Prostate gland (tissue), 2 donors: ENCODE results near the gene KCTD21.

Experiments
- POLR2A ChIP-seq: fragments of 450-650 bp; IDR thresholded peaks from one replicate; pipeline ENCODE4 v1.6.1; 2016; ENCODE audit warnings: antibody characterized with exemption, mild to moderate bottlenecking
- POLR2AphosphoS5 ChIP-seq: sonication (generic); formaldehyde crosslinking; IDR thresholded peaks from one replicate; pipeline ENCODE4 v1.6.1; 2017; ENCODE audit warnings: antibody characterized with exemption
- TF ChIP-seq, protein P1 (sequence below), 4 experiments: fragments of 200-600 bp in 2 of 4; fragments of 450-650 bp in 2 of 4; sonication (generic) in 2 of 4; IDR thresholded peaks; 1 replicate in 3 of 4; 2 replicates in 1 of 4; pipeline ENCODE4 v1.5.1; 2016 to 2019; ENCODE audit warnings: antibody characterized with exemption in 4 of 4, mild to moderate bottlenecking in 2 of 4, moderate library complexity in 2 of 4

DNA sequence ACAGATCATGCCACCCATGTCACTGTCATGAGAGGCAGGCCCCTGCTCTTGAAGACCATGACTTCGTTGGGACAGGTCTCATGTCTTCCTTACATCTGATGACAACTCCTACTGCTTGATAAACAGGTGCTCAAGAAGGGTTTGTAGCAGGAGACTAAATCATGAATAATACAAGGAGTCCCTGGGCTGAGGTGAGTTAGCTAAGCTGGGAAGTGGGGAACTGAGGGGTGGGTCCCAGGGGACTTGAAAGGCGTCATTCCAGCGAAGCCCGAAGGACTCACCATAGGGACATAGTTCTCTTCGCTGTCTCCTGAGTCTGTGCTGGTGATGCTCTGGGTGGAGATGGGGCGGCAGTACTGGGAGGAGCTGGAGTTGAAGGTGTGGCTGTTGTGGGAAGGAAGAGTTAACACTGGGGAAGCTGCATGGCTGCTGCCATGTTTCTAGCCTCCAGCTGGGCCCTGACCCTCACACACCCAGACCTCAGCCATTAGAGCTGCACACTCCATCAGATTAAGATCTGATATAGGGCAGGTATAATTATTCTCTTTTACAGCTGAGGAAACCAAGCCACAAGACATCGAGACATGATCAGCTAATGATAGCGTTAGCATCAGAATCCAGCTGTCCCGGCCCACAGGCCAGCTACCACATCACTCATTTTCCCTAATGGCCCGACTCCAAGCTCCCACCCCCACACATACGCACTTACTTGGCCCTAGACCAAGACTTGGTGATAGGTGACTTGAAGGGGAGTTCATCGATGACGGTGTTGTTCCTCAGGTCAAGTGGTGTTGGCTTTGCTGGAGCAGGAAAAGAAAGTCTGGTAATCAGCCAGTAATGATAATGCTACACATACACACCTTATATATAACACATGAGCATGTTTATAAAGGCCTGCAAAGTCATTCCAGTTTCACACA is 33.2 kb upstream of the KCTD21 start:
- TF ChIP-seq, protein P1, sequence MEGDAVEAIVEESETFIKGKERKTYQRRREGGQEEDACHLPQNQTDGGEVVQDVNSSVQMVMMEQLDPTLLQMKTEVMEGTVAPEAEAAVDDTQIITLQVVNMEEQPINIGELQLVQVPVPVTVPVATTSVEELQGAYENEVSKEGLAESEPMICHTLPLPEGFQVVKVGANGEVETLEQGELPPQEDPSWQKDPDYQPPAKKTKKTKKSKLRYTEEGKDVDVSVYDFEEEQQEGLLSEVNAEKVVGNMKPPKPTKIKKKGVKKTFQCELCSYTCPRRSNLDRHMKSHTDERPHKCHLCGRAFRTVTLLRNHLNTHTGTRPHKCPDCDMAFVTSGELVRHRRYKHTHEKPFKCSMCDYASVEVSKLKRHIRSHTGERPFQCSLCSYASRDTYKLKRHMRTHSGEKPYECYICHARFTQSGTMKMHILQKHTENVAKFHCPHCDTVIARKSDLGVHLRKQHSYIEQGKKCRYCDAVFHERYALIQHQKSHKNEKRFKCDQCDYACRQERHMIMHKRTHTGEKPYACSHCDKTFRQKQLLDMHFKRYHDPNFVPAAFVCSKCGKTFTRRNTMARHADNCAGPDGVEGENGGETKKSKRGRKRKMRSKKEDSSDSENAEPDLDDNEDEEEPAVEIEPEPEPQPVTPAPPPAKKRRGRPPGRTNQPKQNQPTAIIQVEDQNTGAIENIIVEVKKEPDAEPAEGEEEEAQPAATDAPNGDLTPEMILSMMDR (IDR thresholded peaks at IDR 0.05) = no peak
- TF ChIP-seq POLR2A (no peak), POLR2AphosphoS5 (no peak)
